Hepatocyte (in vitro differentiated cells): ENCODE data around the gene MGMT. TPM values are rescaled to one million over a fixed set of nuclear protein-coding genes. Genes with fewer than 3 reads are reported as not detected.

Experiments
- DNase-seq: peaks from one replicate; pipeline ENCODE4 v3.0.0-alpha.2; 2016; ENCODE audit warnings: low spot score
- H2AFZ ChIP-seq: fragments of 200-600 bp; sonication (generic); 2 replicates; pipeline ENCODE4 v1.6.0; 2016; ENCODE audit warnings: antibody characterized with exemption, mild to moderate bottlenecking
- H3K27ac ChIP-seq: fragments of 200-600 bp; sonication (generic); 2 replicates; pipeline ENCODE4 v1.5.1; 2016; ENCODE audit warnings: mild to moderate bottlenecking
- H3K27me3 ChIP-seq: fragments of 200-600 bp; sonication (generic); 2 replicates; pipeline ENCODE4 v1.6.1; 2016
- H3K36me3 ChIP-seq: fragments of 200-600 bp; sonication (generic); replicated peaks from 2 replicates; pipeline ENCODE4 v1.5.1; 2016; ENCODE audit warnings: low read depth; ENCODE audit not compliant: insufficient read depth
- H3K4me1 ChIP-seq: fragments of 200-600 bp; sonication (generic); 2 replicates; pipeline ENCODE4 v1.5.1; 2016; ENCODE audit warnings: mild to moderate bottlenecking, moderate library complexity; ENCODE audit not compliant: insufficient read depth
- H3K4me2 ChIP-seq: fragments of 200-600 bp; sonication (generic); 2 replicates; pipeline ENCODE4 v1.6.0; 2016
- H3K4me3 ChIP-seq: fragments of 200-600 bp; sonication (generic); 2 replicates; pipeline ENCODE4 v1.5.1; 2016; ENCODE audit warnings: mild to moderate bottlenecking
- H3K79me2 ChIP-seq: fragments of 200-600 bp; sonication (generic); 2 replicates; pipeline ENCODE4 v1.6.0; 2017; ENCODE audit warnings: mild to moderate bottlenecking
- H3K9me2 ChIP-seq: fragments of 200-600 bp; sonication (generic); replicated peaks from 2 replicates; pipeline ENCODE4 v1.6.0; 2017; ENCODE audit warnings: mild to moderate bottlenecking; ENCODE audit not compliant: insufficient read depth
- H3K9me3 ChIP-seq: fragments of 200-600 bp; sonication (generic); 2 replicates; pipeline ENCODE4 v1.5.1; 2016; ENCODE audit warnings: low read depth, mild to moderate bottlenecking
- H4K20me1 ChIP-seq: fragments of 200-600 bp; sonication (generic); 2 replicates; pipeline ENCODE4 v1.6.0; 2016; ENCODE audit warnings: mild to moderate bottlenecking; ENCODE audit not compliant: insufficient read depth, poor library complexity, severe bottlenecking
- EZH2 ChIP-seq: fragments of 200-600 bp; sonication (generic); IDR thresholded peaks from 2 replicates; pipeline ENCODE4 v1.6.1; 2016; ENCODE audit warnings: antibody characterized with exemption, mild to moderate bottlenecking, borderline replicate concordance
- EZH2phosphoT487 ChIP-seq: fragments of 200-600 bp; sonication (generic); IDR thresholded peaks from one replicate; pipeline ENCODE4 v1.6.1; 2018; ENCODE audit warnings: antibody characterized with exemption, mild to moderate bottlenecking, low read depth, moderate library complexity; ENCODE audit not compliant: unreplicated experiment, severe bottlenecking
- WGBS: methylation state at CpG from one replicate; pipeline ENCODE4 v1.1.6; 2016; ENCODE audit warnings: low lambda C conversion rate; ENCODE audit errors: missing lambda C conversion rate; 5-methylcytosine and 5-hydroxymethylcytosine counted together
- polyA plus RNA-seq: library from polyadenylated mRNA; unstranded; fragments of >200 nt; fragmentation: Nextera tagmentation; extraction: Ambion mirVana; gene quantifications from 2 replicates; pipeline ENCODE4 v1.2.1, GENCODE V29; 2016
- total RNA-seq: library from RNA; depleted of rRNA; stranded (reverse); fragments of >200 nt; gene quantifications from 2 replicates; pipeline ENCODE4 v1.2.3, GENCODE V29; 2014
- TF ChIP-seq, protein P1 (sequence below): fragments of 200-600 bp; sonication (generic); IDR thresholded peaks from 2 replicates; pipeline ENCODE4 v1.5.1; 2016; ENCODE audit warnings: antibody characterized with exemption, mild to moderate bottlenecking; ENCODE audit not compliant: poor library complexity

MGMT gene
- total and polyA plus RNA-seq, 2 experiments from 2014 or later = 41.5 to 41.9 TPM

DNA sequence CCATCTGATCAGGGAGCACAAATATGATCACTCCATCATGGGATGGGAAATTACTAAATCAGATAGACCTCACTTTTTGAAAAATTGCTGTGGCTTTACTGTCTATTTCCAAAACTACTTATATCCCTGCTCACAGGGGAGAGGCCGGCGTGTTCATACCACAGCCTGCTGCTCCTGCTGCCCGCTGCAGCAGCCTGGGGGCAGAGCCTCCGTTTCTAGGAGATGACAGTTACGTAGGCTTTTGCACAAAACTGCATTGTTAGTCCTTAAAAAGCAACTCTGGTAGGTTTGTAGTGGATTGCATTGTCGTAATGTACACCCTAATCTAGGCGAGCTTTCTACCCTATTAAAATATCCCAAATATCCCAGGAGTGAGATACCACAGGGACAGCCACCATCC is 293.4 kb downstream of the MGMT start:
- no peaks in the 10 kb centered on the region for H3K36me3 ChIP-seq
- no peaks in the 10 kb centered on the region for H4K20me1 ChIP-seq
- no peak overlapping the region for H3K27ac ChIP-seq
- no peaks in the 10 kb centered on the region for H3K9me2 ChIP-seq
- H2AFZ ChIP-seq = no peak overlapping the region
- TF ChIP-seq EZH2 (no peak), EZH2phosphoT487 (no peak)
- TF ChIP-seq, protein P1, sequence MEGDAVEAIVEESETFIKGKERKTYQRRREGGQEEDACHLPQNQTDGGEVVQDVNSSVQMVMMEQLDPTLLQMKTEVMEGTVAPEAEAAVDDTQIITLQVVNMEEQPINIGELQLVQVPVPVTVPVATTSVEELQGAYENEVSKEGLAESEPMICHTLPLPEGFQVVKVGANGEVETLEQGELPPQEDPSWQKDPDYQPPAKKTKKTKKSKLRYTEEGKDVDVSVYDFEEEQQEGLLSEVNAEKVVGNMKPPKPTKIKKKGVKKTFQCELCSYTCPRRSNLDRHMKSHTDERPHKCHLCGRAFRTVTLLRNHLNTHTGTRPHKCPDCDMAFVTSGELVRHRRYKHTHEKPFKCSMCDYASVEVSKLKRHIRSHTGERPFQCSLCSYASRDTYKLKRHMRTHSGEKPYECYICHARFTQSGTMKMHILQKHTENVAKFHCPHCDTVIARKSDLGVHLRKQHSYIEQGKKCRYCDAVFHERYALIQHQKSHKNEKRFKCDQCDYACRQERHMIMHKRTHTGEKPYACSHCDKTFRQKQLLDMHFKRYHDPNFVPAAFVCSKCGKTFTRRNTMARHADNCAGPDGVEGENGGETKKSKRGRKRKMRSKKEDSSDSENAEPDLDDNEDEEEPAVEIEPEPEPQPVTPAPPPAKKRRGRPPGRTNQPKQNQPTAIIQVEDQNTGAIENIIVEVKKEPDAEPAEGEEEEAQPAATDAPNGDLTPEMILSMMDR = no peak
- no peaks in the 10 kb centered on the region for H3K27me3 ChIP-seq
- H3K4me2 ChIP-seq = no peak overlapping the region
- no peaks in the 10 kb centered on the region for H3K79me2 ChIP-seq
- DNase-seq = no peak
- H3K4me3 ChIP-seq = no peak overlapping the region
- no peaks in the 10 kb centered on the region for H3K4me1 ChIP-seq
- no peaks in the 10 kb centered on the region for H3K9me3 ChIP-seq
- WGBS = 90% methylated on average over 7 of the region's 7 CpGs

DNA sequence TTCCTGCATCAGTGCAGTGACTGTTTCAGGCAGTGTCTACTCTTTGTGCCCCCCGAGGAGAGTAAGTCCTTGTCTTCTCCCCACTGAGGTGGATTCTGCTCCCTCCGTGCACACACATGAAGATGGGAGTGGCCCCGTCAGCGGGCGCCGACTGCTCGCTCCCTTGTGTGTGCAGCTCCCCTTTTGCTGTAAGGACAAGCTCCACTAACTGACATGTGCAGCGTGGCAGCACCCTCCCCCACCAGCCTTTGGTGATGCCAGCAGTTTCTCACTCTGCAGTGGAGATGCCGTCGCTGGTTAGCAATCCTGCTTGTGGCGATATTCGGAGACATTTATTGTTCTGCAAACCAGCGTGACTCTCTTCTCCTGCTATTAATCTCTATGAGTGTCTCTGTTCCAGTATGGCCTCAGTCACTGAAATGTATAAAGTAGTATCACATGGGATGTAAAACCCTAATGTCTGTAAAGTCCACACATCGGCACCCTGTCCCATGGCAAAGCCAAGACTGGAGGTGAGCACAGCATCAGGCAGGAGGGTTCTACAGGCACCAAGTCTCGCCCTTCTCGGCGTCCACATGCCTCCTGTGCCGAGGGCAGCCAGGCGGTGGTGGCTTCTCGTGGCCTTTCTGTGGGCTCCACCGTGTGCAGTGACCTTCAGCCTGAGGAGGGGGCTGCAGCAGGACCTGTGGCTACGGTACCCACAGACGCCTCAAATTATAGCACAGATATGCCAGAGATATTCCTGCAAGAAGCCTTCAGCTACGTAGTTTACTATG is 294.3 kb downstream of the MGMT start:
- H3K4me2 ChIP-seq = no peak overlapping the region
- no peak overlapping the region for H3K4me3 ChIP-seq
- H3K9me3 ChIP-seq = no peaks in the 10 kb centered on the region
- no peaks in the 10 kb centered on the region for H3K79me2 ChIP-seq
- no peaks in the 10 kb centered on the region for H3K36me3 ChIP-seq
- TF ChIP-seq EZH2 = no peak
- TF ChIP-seq EZH2phosphoT487 = no peak
- TF ChIP-seq, protein P1 = no peak
- no peak for DNase-seq
- no peaks in the 10 kb centered on the region for H4K20me1 ChIP-seq
- H3K9me2 ChIP-seq = no peaks in the 10 kb centered on the region
- no peaks in the 10 kb centered on the region for H3K4me1 ChIP-seq
- H3K27ac ChIP-seq = no peak overlapping the region
- H3K27me3 ChIP-seq = no peaks in the 10 kb centered on the region
- WGBS = 97% methylated on average over 24 of the region's 24 CpGs
- no peak overlapping the region for H2AFZ ChIP-seq

DNA sequence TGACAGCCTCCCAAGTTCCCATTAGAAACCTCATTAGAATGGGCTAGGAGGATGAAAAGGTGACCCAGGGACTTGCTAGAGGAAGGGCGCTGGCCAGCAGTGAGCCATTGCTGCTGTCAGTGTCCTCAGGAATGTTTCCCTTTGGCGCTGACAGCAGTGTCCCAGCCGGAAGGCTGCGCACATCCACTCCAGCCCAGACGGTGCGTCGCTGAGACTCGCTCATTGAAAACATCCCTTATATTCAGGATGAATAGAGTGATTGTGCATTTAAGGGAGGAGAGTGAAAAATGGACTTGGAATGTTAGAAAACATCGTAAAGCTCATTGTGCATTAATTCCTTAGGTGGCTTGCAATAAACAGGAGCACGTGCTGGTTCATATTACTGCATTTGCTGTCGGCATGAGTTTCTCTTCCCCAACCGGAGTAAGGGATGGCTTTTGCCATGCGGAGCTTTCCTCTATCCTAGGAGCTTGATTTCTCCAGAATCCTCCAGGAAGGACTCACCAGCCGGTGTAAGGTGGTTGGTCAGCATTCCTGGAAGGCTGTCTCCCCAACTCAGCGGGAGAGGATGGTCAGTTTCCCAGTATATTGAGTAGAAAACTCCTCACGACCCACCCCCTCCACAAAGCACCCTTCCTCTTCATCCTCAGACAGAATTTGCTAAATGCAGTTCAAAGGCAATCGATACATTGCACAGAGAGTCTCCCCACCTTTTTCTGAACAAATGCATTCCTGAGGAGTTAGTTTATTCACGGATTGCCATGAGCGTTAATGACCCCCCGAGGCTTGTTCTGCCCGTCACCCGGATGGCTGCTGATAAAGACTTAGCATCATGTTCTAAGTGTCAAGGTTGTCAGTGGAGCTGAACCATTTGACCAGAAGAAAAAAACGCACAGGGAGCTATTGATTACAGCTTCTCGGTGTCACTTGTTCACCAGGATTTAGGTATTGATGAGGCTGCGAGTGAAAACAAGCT is 295.2 kb downstream of the MGMT start:
- H3K27me3 ChIP-seq = no peaks in the 10 kb centered on the region
- TF ChIP-seq EZH2phosphoT487 = no peak
- TF ChIP-seq EZH2 = no peak
- TF ChIP-seq, protein P1 = no peak
- WGBS = 53% methylated on average over 25 of the region's 25 CpGs
- no peak overlapping the region for H3K4me3 ChIP-seq
- H3K9me3 ChIP-seq = no peaks in the 10 kb centered on the region
- H4K20me1 ChIP-seq = no peaks in the 10 kb centered on the region
- H3K9me2 ChIP-seq = no peaks in the 10 kb centered on the region
- no peak overlapping the region for H3K4me2 ChIP-seq
- H3K4me1 ChIP-seq = no peaks in the 10 kb centered on the region
- DNase-seq = no peak
- no peaks in the 10 kb centered on the region for H3K79me2 ChIP-seq
- no peaks in the 10 kb centered on the region for H3K36me3 ChIP-seq
- H3K27ac ChIP-seq = no peak overlapping the region
- no peak overlapping the region for H2AFZ ChIP-seq
